Midbrain (tissue), 1 donor: ENCODE results near the gene ITPR2.
"Not testable (repeated sequence)": the region's sequence is repeated elsewhere in the genome, so short reads cannot be mapped to it uniquely, and the experiment has no call there.

Experiments
- DNase-seq: peaks from one replicate; lab custom pipeline; 2025; lab: John Stamatoyannopoulos, UW

Gene ITPR2

GRCh38 chr12:26700430-26700829 is 132.6 kb downstream of the ITPR2 start:
- no peak for DNase-seq

DNA sequence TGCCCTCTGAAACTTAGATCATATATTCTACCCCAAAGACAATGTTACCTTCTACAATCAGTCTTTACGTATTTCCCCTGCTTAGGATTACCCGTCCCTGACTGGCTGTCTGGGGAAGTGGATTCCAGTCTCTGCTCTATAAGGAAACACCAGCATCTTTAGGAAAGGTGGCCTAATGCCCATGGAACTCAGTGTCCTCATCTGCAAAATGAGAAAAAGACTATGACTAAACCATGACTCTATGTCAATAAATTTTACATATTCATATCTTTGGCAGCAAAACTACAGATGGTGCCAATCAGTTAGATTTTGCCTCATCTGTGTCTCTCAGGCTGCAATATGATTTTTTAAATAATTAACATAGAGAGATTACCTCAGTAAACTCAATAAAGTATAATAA is 133.8 kb downstream of the ITPR2 start:
- DNase-seq = no peak

GRCh38 chr12:26698186-26698585 is 134.8 kb downstream of the ITPR2 start:
- no peak for DNase-seq

DNA sequence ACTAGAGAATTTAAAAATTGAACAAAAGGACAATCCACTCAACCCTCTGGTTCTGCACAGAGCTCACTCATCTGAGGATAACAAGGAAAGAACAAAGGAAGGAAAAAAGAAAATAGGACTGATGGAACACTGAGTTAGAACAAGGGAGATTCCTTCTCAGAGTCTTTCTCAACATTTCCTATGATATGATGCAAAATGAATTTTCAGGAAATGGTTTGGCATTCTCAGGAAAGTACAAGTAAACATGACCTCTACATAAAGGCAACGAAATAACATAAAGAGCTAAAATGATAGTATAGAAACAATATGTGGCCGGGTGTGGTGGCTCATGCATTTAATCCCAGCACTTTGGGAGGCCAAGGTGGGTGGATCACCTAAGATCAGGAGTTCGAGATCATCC is 135.8 kb downstream of the ITPR2 start:
- no peak for DNase-seq

- no peak for DNase-seq
Measured at GRCh38 chr12:26696613-26697092, 136.3 kb downstream of the ITPR2 start.

DNA sequence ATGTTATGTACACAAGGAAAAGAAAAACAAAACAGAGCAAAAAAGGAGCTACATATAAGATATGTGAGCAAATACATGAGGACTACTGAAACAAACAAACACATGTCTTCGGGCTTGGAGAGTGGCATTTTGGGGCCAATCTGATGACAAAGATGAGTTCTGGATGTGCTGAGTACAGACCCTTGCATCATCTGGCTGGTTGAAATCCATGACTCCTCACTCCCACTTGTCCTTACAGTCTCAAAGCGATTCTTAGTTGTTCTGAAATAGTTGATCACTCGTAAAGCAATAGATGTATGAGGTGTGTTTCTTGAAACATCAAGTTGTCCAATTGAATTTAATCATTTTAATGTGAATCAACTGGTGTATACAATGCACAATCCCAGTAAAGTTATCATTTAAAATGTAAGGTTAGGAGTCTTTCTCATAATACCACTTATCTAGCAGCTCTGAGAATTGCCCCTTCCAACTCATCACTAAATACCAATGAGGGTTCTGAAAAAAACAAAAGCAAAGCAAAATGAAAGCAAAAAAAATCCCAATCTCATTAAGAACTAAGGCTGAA is 136.9 kb downstream of the ITPR2 start:
- DNase-seq = no peak

DNA sequence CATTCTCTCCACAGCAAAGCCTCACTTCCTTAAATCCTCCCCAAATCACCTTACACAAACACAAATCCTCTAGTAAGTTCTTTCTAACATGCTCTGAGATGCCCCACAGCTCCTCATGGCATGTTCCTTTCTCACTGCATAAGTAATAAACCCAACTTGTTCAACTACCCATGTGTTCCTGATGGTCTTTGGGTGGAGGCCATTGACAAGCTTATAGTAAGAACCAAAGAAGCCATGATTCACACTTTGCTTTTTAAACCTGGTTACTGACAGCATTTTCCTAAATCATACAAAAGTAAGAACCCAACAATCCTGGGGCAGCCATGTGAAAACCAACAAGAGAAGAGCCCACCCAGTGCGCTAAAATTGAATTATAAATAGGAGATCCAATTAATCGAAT is 138.6 kb downstream of the ITPR2 start:
- no peak for DNase-seq

DNA sequence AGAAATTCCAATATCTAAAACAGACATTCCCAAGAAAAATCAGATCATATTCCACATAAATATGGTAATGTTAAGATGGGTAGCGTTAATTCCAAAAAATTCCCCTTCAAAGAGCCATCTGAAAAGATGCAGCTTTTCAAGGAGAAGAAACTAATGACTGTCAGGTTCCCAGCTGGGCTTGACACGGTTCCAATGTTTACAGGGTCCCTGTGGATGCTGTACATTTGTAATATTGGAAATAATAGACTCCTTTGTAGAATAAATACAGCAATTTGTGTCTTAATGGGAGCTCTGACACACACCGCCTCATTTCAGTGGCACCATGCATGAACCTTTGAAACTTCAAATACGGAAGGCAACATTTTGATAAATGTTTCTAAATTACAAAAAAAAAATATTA is 140.6 kb downstream of the ITPR2 start:
- DNase-seq = no peak

- DNase-seq = no peak
Measured at GRCh38 chr12:26691234-26691970, 141.6 kb downstream of the ITPR2 start.

GRCh38 chr12:26690601-26691000 is 142.4 kb downstream of the ITPR2 start:
- DNase-seq = no peak

DNA sequence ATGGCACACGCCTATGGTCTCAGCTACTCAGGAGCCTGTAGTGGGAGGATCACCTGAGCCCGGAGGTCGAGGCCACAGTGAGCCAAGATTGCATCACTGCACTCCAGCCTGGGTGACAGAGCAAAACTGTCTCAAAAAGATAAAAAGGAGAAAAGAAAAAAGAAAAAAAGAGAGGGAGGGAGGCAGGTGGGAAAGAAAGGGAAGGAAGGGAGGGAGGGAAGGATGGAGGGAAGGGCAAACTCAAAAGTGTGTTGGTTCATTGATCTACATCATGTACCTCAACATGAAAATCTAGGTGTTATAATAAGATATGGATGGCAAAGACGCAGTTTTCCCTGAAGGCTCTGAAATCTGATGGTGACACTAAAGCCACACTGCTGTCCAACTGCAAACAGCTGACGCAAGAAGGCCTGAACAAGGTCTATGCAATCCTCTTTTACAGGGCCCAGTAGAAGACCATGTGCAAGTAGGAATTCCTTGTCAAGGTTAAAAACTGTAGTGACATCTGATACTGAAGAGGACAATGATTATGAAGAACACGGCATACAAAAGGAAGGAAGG is 143.6 kb downstream of the ITPR2 start:
- DNase-seq = no peak

GRCh38 chr12:26688344-26688904 is 144.6 kb downstream of the ITPR2 start:
- no peak for DNase-seq

GRCh38 chr12:26686408-26686807 is 146.6 kb downstream of the ITPR2 start:
- DNase-seq = no peak

DNA sequence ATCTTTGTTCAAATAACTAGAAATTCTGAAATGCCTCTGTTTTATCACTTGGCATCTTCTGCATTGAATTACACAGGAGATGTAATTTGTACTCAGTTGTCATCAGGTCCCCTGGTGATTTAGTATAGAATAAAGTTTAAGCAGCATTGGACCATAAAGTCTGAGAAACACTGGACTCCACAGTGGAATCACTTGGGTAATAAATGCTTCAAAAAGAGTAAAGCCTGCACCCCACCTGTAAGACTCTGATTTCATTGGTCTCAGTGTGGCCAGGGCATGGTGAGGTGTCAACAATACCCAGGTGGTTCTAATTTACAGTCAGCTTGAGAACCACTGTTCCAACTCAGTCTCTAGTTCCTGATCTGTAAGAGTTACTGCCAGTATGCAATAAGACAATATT is 148.9 kb downstream of the ITPR2 start:
- DNase-seq = no peak

- DNase-seq = no peak
Measured at GRCh38 chr12:26683443-26683842, 149.6 kb downstream of the ITPR2 start.

GRCh38 chr12:26680727-26681455 is 152.1 kb downstream of the ITPR2 start:
- no peak for DNase-seq

- DNase-seq = no peak
Measured at GRCh38 chr12:26678697-26679660, 154.0 kb downstream of the ITPR2 start.

DNA sequence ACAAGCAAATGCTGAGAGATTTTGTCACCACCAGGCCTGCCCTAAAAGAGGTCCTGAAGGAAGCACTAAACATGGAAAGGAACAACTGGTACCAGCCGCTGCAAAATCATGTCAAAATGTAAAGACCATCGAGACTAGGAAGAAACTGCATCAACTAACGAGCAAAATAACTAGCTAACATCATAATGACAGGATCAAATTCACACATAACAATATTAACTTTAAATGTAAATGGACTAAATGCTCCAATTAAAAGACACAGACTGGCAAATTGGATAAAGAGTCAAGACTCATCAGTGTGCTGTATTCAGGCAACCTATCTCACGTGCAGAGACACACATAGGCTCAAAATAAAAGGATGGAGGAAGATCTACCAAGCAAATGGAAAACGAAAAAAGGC is 161.5 kb downstream of the ITPR2 start:
- not testable (repeated sequence) for DNase-seq

GRCh38 chr12:26668847-26669246 is 164.1 kb downstream of the ITPR2 start:
- DNase-seq = no peak

DNA sequence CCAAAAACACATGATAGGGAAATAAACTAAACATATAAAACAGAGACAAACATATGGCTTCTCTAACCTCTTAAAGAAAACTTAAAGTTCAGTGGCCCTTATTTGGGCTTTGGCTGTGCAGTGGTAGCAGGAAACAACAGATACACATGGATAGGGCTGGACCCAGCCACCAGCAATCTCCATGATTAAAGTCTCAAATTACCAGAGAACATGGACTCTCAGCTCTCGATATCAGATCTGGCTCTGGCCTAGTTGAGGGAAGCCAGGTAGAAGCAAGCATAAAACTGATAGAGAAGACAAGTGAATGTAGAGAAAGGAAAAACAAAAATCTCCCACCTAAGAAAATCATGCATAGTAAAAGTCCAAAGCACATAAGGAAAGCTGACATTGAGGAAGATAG is 164.8 kb downstream of the ITPR2 start:
- no peak for DNase-seq

DNA sequence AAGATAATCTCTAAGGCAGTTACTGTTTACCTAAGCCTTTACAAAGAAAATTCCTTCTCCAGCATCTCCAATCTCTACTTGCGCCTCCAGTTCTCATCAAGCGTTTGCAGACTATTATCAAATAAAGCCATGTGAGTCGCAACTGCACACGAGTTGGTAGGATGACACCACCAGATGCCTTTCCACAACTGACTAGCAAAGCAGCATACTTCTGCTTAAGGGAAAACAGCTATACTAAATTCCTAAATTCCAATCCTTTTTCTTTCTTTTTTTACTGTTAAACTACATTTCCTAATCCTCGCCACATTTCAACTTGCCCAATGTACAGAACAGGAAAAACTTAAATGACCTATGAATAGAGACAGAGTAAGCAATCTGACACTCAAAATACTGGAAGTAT is 166.7 kb downstream of the ITPR2 start:
- DNase-seq = no peak
